Prostate gland (tissue), 2 donors: ENCODE results near the gene KNOP1.

Source experiments
- CTCF ChIP-seq, 4 experiments: fragments of 200-600 bp in 2 of 4; fragments of 450-650 bp in 2 of 4; sonication (generic) in 2 of 4; IDR thresholded peaks; 1 replicate in 3 of 4; 2 replicates in 1 of 4; pipeline ENCODE4 v1.5.1; 2016 to 2019; ENCODE audit warnings: antibody characterized with exemption in 4 of 4, mild to moderate bottlenecking in 2 of 4, moderate library complexity in 2 of 4
- POLR2A ChIP-seq: fragments of 450-650 bp; IDR thresholded peaks from one replicate; pipeline ENCODE4 v1.6.1; 2016; ENCODE audit warnings: antibody characterized with exemption, mild to moderate bottlenecking

DNA sequence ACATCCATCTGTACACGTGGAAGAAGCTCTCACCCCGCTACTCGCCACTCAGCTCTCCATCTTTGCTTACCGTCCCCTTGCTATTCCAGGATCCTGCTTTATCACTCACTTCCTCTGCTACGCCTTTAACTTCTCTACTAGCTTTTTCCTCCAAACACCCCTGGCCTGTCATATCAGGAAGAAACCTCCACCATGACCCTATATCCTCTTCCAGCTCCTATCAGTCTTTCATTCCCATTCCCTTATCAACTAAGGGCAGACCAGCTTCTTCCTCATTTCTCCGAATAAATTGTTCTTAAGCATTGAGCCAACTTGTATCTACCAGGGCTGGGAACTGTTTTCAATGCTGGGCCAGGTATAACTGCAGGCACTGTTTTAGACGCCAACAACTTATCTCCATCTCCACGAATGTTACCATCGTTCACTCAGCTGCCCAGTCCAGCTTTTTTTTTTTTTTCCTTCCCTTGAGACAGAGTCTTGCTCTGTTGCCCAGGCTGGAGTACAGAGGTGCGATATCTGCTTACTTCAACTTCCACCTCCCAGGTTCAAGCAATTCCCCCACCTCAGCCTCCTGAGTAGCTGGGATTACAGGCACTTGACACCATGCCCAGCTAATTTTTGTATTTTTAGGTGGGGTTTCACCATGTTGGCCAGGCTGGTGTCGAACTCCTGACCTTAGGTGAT, 4.4 kb upstream of the KNOP1 start:
- TF ChIP-seq POLR2A (no peak), CTCF (IDR thresholded peaks at IDR 0.05) (no peak)
